HG03025 (cell line): ENCODE data around the gene TRPV4.

ENCODE experiments used
- ATAC-seq: cut with Tn5 transposase; IDR thresholded peaks from one replicate; pipeline ENCODE4 v1.9.1; 2021; ENCODE audit warnings: mild to moderate bottlenecking, moderate library complexity; ENCODE audit not compliant: unreplicated experiment, low FRiP score

TRPV4 gene

DNA sequence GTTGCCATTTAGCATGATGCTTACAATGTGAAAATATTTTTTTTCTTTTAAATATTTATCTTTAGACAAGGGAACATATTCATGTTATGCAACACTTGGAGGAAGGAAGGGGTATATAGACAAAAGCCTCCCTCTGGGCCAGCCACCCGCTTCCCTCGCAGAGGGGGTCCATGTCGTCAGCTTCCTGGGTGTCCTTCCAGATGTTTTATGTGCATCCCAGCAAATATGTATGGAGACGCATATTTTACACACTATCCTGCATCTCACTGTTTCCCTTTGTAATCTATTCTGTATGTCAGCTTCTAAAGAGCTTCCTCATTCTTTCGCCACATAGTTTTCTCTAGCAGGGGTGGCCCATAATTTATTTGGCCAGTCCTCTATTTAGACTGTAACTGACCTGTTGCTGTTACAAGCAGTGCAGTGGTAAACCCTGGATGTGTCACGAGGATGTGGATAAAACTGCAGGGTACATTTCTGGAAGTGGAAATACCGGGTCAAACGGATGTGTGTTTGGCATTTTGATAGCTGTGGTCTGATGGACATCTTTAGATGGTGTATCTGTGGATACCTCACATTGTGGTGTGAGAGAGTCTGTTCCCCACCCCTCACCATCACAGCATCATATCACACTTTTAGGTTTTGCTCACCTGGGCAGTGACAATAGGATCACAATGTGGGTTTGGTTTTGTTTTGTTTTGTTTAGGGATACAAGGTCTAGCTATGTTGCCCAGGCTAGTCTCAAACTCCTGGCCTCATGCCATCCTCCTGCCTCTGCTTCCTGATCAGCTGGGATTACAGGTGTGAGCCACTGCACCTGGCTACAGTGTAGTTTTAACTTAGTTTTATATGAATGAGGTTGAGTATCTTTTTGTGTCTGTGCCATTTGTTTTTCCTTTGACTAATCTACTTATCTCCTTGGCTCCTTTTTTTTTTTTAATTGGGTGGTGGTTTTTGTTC lies 87.9 kb downstream of the TRPV4 start:
- ATAC-seq = no peak

DNA sequence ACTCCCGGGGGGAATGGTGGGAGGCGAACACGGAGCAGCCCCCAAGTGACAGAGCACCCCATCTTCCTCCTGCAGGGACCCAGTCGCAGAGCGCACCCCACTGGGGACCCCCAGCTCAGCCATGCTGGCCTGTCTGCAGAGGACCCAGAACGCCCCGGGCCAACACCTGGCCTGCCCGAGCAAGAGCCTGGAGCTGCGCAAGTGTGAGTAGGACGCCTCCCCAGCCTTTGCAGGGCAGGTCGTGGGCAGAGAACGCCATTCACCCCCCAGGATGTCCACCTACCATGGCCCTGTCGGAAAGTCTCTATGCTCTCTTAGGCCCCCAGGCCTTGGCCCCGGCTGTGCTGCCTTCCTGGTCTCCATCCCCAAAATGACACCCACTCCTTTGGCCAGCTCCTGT lies 89.2 kb downstream of the TRPV4 start:
- ATAC-seq = no peak

DNA sequence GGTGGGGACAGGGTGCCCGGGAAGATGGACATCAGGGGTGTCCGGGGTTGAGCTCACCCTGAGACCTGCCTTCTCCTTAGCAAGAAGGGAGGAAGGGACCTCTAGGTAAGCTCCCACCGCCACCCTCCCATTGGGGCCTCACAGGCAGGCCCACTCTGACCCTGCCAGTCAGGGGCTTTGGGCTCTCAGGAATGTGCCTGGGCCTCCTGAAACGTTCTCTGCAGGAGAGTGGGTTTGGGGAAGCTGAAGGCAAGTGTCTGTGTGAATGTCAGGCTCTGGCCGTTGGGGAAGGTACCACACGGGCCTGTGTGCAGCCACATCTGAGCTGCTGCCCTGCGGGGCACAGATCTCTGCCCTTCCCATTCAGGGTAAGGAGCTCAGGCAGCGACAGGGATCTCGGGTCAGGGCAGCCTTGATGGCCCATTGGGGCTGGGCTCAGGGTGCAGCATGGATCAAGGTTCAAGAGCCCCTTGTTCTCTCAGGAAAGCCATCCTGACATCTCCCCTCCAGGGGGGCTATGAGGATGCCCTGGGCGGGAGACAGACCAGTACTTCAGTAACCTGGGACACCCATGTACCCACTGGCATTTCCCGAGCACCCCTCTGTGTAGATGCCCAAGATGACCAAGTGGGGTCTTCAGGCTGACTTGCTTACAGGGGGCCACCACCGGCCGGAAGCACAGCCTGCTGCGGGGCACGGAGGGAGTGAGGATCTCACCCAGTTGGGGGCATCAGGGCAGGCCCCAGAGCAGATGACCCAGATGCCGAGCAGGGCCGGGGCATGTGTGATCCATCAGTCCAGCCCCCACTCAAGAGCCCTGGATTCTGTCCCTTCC lies 89.9 kb downstream of the TRPV4 start:
- ATAC-seq = no peak

DNA sequence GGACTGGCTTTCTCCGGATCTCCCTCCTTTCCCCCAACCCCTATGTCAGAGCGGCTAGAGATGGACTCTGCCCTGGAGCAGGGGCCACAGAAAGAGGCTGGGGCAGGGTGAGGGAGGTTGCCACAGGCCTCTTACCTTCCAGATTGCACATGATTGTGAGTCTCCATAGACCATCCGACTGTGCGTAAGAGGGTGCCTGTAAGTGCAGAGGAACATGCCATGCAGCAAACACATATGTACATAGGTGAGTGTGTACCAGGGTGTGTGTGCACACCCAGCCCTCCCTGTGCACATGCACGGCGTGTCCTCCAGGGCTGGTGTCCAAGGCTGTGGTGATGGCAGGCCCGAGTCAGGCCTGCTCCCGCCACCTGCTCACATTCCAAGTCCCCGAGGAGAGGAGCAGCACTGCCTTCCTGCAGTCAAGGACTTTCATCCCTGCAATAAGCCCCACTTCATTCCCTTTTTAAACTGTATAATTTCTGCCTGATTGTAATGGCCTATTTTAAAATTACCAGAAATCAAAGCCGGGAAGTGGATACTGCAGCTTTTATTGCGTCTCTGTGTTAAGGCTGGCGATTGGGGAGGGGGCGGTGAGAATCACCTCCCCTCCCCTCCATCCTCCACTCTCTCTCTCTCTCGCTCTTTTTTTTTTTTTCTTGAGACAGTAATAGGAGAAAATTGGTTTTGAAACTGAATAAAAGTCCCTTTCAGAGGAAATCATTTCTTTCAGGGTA lies 91.1 kb downstream of the TRPV4 start:
- no peak for ATAC-seq

DNA sequence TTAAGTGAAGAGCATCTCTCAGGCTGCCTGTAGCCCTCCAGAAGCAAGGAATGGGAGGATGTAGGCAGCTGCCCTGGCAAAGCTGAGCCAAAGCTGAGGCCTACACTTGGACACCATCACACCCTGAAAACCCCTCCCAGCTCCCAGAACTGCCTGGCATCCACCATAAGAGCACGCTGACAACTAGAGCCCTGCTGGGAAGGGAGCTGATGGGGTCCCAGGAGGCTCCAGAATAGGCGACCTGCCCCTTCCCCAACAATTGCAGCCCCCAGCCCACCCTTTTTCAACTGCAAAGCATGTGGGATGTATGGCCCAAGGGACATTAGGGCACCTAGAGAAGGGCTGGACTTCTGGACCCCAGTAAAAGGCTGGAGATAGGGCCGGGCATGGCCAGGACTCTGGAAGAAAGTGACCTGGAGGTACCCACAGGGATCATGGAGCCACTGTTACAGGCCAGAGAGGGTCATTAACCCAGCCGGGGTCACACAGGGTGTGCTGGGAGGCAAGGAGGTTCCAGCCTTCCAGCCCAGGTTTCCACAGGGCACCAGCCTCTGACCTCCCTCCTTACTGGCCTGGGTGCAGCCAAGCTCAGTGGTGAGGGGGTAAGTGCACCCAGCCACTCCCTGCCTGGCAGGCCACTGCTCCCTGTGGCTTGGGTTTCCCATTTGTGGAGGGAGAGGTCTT lies 91.8 kb downstream of the TRPV4 start:
- no peak for ATAC-seq

DNA sequence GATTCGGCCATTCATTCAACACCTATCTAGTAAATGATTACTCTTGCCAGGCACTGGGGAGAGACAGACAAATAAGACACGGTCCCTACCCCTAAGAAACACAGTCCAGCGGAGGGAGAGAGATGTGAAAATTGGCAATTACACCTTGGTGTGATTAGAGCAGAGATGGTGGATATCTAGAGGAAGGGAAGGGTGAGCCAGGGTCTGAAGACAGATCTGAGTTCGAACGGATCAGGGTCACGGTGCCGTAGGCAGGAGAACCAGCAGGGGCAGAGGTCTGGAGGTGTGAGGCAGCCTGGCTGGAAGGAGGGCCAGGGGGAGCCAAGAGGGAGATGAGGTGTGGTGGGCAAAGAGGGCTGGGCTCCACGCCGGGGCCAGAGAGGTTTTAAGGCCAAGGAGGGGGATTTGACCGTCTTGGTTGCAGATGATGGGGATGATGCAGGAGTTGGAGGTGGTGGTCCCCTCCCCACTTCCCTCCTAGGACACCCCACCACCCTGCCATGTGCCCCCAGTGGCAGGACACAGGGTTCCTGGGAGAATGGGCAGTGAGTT lies 92.4 kb downstream of the TRPV4 start:
- ATAC-seq = no peak

DNA sequence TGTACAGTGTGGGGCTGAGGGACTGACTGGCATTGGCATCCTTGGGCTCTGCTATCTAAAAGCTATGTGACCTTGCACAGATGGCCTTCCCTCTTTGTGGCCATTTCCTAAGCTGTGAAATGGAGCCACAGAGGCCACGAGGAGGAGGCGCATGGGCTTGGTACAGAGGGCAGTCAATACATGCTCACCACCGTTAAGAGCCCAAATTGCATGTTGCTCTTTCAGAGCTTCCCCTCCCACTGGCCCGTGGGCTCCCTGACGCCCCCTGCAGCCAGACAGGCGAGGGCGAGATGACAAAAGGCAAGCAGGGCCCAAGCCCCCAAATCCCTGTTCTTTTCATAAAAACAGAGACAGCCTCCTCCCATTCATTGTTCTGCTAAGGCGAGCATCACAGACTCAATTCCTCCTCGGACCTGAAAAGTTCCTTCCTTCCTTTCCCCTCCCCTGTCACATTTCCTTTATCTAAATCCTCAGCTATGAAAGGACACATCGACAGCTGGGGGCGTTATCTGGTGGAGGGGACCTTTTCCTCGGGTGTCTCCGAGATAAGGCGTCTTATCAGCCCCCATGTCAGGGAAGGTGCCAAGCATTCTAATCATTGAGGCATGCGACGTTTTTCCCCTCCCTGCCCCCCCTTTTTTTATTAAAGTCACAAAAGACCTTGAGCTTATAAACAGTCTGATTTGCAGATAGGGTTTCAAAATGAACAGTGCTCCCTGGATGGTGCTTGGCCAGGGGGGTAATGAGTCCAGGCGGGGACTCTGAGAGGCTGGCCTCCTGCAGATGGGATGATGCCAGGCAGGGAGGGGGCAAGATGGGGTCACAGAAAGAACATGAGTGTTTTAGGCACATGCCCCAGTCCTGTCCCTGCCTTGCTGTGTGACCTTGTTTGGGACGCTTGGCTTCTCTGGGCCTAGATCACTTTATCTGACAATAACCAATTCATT lies 93.2 kb downstream of the TRPV4 start:
- ATAC-seq = no peak

DNA sequence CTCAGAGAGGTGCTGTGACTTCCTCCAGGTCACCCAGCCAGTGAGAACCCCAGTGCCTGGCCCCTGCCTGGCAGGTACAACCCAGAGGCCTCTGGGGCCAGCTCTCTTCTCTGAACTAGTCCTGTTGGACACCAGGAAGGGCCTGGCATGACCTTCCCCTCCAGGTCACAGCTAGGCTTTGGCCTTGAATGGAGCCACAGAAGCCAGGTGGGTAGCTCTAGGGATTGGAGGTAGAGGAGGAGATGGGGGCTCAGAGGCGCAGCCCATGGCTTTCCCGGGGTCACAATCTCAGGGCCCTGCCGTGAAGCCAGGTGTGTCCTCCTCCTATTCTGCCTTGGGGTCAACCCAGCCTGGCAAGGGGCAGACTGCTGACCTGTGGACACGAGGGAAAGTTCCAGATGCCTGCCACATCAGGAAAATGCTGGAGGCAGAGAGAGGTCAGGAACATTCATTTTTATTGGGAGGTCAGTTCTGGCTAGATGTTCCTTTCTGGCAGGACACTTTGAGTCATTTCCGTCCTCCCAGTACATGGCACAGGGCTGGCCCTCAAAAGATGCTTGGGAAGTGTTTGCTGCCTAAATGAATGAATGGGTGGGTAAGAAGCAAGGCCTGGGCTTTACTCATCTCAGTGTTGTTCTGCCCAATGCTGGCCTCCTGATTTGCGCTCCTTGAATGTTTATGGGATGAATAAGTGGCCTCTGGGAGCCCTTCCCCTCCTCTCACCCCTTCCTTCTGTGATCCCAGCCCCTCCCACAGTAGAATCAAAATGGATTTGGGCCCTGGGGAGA lies 94.1 kb downstream of the TRPV4 start:
- no peak for ATAC-seq

DNA sequence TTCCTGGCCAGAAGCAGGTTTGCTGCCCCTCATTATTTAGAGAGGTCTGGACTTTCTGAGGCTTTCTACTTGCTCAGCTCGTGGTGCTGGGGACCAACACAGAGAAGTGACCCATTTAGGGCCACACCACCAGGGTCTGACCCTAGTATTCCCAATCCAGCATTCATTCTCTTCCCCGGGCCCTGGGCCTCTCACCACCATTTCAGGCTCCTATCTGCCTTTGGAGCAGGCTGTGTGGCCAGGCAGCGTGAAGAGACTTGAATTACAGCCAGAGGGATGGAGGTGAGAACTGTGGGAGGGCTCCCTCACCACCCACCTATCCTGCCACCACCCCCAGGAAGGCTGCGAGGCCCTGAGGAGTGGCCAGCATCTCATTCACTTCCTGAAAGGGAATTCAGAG lies 95.0 kb downstream of the TRPV4 start:
- no peak for ATAC-seq

DNA sequence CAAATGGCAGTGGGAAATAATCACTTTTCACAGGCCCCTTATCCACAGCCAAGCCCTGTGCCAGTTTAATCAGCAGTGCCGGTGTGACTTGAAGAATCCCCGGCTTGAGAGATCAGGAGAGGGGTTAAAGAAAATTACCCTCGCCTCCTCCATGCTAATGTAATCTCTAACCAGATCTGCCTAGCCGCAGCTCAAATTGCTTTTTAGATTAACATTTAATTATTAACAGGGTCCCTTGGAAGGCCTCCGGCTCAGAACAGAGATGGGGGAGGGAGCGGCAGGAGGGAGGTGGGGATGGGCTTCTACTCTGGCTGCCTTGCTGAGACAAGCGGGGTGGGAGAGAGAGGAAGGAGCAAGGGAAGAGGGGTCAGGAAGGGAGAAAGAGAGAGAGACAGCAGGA lies 95.6 kb downstream of the TRPV4 start:
- ATAC-seq = no peak

DNA sequence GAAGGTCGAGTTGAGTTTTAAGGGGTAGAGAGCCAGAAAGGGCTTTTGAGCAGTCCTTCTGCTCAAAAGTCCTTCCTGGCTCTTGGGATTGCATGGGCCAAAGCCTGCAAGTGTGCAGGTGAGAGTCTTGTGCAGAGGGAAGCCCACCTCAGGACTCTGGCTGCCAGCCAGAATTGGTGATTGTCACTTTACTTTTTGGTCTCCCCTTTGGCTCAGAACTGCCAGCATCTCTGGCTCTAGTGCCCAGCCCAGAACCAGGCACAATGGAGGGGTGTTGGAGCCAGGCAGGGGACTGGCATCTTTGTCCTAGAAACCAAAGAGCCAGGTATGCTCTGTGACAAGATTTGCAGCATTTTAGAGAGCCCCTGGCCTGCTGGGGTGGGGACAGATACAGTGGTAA lies 96.1 kb downstream of the TRPV4 start:
- no peak for ATAC-seq

DNA sequence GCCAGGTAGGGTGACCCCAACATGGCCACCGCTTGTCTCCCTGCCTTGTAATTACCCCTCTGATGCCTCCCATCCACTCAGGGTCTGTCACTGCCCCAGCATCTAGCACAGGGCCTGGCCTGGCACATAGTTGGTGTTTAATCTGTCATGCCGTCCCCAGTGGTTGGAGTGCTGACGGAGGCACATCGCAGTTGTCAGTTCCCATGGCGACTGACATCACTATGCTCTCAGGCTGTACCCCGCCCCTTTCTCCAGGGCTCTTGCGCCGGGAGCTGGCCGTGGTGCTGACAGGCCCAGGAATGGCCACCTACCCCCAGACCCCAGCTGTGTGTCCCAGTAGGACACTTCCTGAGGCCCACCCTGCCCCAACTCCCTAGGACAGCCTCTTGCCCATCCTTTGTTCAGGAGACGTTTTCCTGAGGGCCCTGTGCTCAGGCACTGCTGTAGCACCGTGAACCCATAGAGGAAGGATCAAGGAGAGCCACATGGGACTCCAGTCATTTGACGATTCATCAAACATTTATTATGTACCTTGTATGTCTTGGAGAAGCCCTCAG lies 96.6 kb downstream of the TRPV4 start:
- no peak for ATAC-seq

DNA sequence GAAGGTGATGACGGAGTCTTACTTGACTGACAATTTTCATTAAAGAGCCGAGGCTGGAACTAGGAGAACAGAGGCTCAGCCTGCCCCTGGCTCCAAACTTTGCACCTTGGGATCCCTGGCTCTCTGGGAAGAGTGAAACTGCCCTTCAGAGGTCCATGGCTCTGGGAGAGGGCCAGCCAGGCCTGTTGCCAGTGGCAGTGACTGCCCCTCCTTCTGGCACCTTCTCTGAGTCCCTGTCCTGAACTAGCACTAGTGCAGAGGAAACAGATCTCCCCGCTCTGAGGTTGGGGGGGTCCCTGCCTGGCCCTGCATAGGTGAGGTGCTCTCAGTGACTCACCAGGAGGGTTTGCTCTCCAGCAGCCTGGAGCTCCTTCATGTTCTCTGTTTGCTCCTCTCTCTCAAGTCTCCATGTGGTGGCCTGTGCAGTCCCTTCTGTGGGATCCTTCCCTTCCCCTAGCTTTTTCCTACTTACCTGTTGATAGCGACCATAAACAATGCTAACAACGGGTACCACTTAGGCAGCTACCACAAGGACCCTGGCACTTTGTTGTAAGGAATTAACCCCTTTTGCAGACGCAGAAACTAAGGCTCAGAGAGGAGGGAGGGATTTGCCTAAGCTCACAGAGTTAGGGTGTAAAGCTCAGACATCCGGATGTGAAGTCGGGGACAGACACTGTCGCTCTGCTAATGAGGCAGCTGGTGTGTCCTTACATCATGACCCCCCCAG lies 97.2 kb downstream of the TRPV4 start:
- no peak for ATAC-seq

DNA sequence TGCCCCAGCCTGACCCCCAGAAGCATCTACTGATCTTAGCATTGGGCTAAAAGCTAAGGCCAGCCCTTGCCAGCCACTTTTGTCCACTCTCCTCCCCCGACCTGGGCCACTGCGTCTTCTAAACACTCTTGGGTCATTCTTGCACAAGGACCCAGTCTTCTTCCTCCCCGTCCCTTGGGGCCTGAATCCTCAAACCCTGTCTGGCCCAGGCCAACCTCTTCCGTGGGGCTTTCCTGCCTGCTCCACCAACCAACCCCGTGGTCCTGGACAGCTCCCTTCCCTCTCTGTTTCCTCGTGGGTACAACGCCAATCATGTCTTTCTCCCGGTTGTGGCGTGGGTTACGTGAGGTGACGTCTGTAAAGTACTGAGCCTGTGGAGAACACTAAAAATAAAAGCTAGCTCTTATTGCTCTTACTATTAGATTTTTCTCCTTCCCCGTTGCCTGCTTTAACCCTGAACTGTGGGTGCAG lies 98.1 kb downstream of the TRPV4 start:
- no peak for ATAC-seq

DNA sequence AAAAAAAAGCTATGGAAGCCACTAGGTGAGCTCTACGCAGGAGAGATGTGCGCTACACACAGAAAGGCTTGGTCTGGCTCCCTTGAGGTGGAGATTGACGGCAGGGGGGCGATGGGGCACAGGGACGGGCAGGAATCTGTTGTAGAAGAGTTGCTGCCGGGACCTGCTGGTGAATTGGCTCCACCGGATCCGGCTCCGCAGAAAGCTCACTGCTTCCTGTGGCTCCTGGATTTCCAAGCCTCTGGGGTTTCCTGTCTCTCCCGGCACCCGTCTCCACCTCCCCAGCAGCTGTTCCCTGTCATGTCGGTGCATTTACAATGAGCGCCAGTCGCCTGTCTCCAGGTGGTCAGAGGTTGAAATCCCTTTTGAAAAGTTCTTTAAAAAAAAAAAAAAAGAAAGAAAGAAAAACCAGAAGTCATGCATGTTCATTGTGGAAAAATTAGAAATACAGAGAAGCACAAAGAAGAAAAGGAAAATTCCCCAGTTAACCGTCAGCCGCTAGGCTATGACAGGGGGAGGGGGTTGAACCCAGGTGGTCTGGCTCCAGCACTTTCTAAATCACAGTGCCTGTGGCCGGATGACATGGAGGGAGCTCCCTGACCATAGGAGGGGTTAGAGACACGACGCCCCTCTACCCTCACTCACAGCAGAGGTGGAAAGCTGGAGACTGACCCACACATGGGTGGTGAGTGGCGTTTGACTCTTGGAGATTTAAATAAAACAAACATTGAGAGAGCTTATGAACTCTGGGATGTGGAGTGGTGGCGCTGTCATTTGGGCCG lies 98.8 kb downstream of the TRPV4 start:
- no peak for ATAC-seq
